Measurements from ENCODE around the gene RPUSD3. TPM values are rescaled to one million over a fixed set of nuclear protein-coding genes. Genes with fewer than 3 reads are reported as not detected.
A peak's percentile ranks its signal among the peaks of the same experiment; 100 is the strongest.

Gene RPUSD3
- total and polyA plus RNA-seq, 2 experiments from 2014 or later, result 32.6 to 38.3 TPM

- no peaks in the 10 kb centered on the region for H3K27me3 ChIP-seq (replicated peaks; ENCODE audit: insufficient read depth)
- H3K9ac ChIP-seq, result no peak overlapping the region
- H3K27ac ChIP-seq, result no peak overlapping the region
- no peak overlapping the region for H2AFZ ChIP-seq
- no peaks in the 10 kb centered on the region for H3K9me3 ChIP-seq (ENCODE audit: low read depth)
- no peaks in the 10 kb centered on the region for H3K4me1 ChIP-seq (ENCODE audit: insufficient read depth)
- 79 to 82% methylated on average over 5 of the region's 5 CpGs for WGBS, 2 experiments (ENCODE audit: low coverage in 1 of 2, low lambda C conversion rate in 2 of 2, missing lambda C conversion rate in 2 of 2)
- DNase-seq, result peak; percentile 26
- H3F3A ChIP-seq (ENCODE audit: insufficient read depth), result peaks cover 48% of the 10 kb centered on the region
- no peaks in the 10 kb centered on the region for H4K20me1 ChIP-seq (ENCODE audit: insufficient read depth)
- H3K9me2 ChIP-seq (ENCODE audit: insufficient read depth), result no peaks in the 10 kb centered on the region
- peaks cover 75% of the 10 kb centered on the region for H3K36me3 ChIP-seq (ENCODE audit: low read depth)
- no peak for TF ChIP-seq EZH2 (IDR thresholded peaks at IDR 0.05; ENCODE audit: insufficient read depth, poor library complexity, severe bottlenecking)
- TF ChIP-seq EZH2phosphoT487 (IDR thresholded peaks at IDR 0.05; ENCODE audit: insufficient read depth, low read depth), result no peak
- peaks cover 77% of the 10 kb centered on the region for H3K79me2 ChIP-seq (ENCODE audit: insufficient read depth)
- H3K4me2 ChIP-seq (ENCODE audit: unreplicated experiment), result no peak overlapping the region
- in situ Hi-C loops (cut with MboI), result no loop called here
- H3K4me3 ChIP-seq, result no peak overlapping the region
These were observed 43.3 kb downstream of the RPUSD3 start for GRCh38 chr3:9800529-9800928.

- Histone ChIP-seq H3K9me3 (ENCODE audit: low read depth) (no peaks in the 10 kb centered on the region), H3K4me1 (ENCODE audit: insufficient read depth) (peaks cover 7% of the 10 kb centered on the region), H3K27me3 (replicated peaks; ENCODE audit: insufficient read depth) (no peaks in the 10 kb centered on the region), H3K9me2 (ENCODE audit: insufficient read depth) (no peaks in the 10 kb centered on the region), H3K4me3 (no peak overlapping the region), H3K36me3 (ENCODE audit: low read depth) (peaks cover 46% of the 10 kb centered on the region), H3K79me2 (ENCODE audit: insufficient read depth) (peaks cover 90% of the 10 kb centered on the region), H3K27ac (no peak overlapping the region), H3F3A (ENCODE audit: insufficient read depth) (peaks cover 24% of the 10 kb centered on the region; the same call in 1 of the 2 replicates), H3K9ac (no peak overlapping the region), H4K20me1 (ENCODE audit: insufficient read depth) (no peaks in the 10 kb centered on the region), H2AFZ (no peak overlapping the region), H3K4me2 (ENCODE audit: unreplicated experiment) (no peak overlapping the region)
- TF ChIP-seq EZH2phosphoT487 (IDR thresholded peaks at IDR 0.05; ENCODE audit: insufficient read depth, low read depth) (no peak), EZH2 (IDR thresholded peaks at IDR 0.05; ENCODE audit: insufficient read depth, poor library complexity, severe bottlenecking) (no peak)
- 95 to 96% methylated on average over 12 of the region's 12 CpGs for WGBS, 2 experiments (ENCODE audit: low coverage in 1 of 2, low lambda C conversion rate in 2 of 2, missing lambda C conversion rate in 2 of 2)
- in situ Hi-C loops (cut with MboI), result no loop called here
- DNase-seq, result no peak
These were observed 46.4 kb downstream of the RPUSD3 start for GRCh38 chr3:9797196-9797945.

- Histone ChIP-seq H3K4me1 (ENCODE audit: insufficient read depth) (peaks cover 13% of the 10 kb centered on the region), H3K9ac (peak overlapping the region; percentile 9; the same call in 1 of the 2 replicates), H3K27ac (no peak overlapping the region), H3K36me3 (ENCODE audit: low read depth) (peaks cover 30% of the 10 kb centered on the region), H3K4me3 (no peak overlapping the region), H3K9me3 (ENCODE audit: low read depth) (no peaks in the 10 kb centered on the region), H3K79me2 (ENCODE audit: insufficient read depth) (peaks cover 93% of the 10 kb centered on the region), H4K20me1 (ENCODE audit: insufficient read depth) (no peaks in the 10 kb centered on the region), H3K9me2 (ENCODE audit: insufficient read depth) (no peaks in the 10 kb centered on the region), H2AFZ (no peak overlapping the region), H3F3A (ENCODE audit: insufficient read depth) (peaks cover 18% of the 10 kb centered on the region), H3K4me2 (ENCODE audit: unreplicated experiment) (no peak overlapping the region), H3K27me3 (replicated peaks; ENCODE audit: insufficient read depth) (no peaks in the 10 kb centered on the region)
- in situ Hi-C loops (cut with MboI), result no loop called here
- TF ChIP-seq EZH2phosphoT487 (IDR thresholded peaks at IDR 0.05; ENCODE audit: insufficient read depth, low read depth), result no peak
- no peak for TF ChIP-seq EZH2 (IDR thresholded peaks at IDR 0.05; ENCODE audit: insufficient read depth, poor library complexity, severe bottlenecking)
- DNase-seq, result no peak
- WGBS, 2 experiments (ENCODE audit: low coverage in 1 of 2, low lambda C conversion rate in 2 of 2, missing lambda C conversion rate in 2 of 2), result 94 to 100% methylated on average over 5 of the region's 5 CpGs
These were observed 48.6 kb downstream of the RPUSD3 start for GRCh38 chr3:9795207-9795606.

- no peaks in the 10 kb centered on the region for H3K27me3 ChIP-seq (replicated peaks; ENCODE audit: insufficient read depth)
- no peaks in the 10 kb centered on the region for H3K9me3 ChIP-seq (ENCODE audit: low read depth)
- H3K9me2 ChIP-seq (ENCODE audit: insufficient read depth), result no peaks in the 10 kb centered on the region
- peak overlapping the region; percentile 97 for H3K4me2 ChIP-seq (ENCODE audit: unreplicated experiment)
- peak overlapping the region; percentile 99; the same call in 1 of the 2 replicates for H3K4me3 ChIP-seq
- no peak overlapping the region for H2AFZ ChIP-seq
- DNase-seq, result no peak
- H3K79me2 ChIP-seq (ENCODE audit: insufficient read depth), result peaks cover 88% of the 10 kb centered on the region
- in situ Hi-C loops (cut with MboI), result no loop called here
- peaks cover 13% of the 10 kb centered on the region for H3K4me1 ChIP-seq (ENCODE audit: insufficient read depth)
- 97 to 98% methylated on average over 11 of the region's 11 CpGs for WGBS, 2 experiments (ENCODE audit: low coverage in 1 of 2, low lambda C conversion rate in 2 of 2, missing lambda C conversion rate in 2 of 2)
- H3K9ac ChIP-seq, result no peak overlapping the region
- no peak overlapping the region for H3K27ac ChIP-seq
- peaks cover 23% of the 10 kb centered on the region for H3K36me3 ChIP-seq (ENCODE audit: low read depth)
- peaks cover 10% of the 10 kb centered on the region for H3F3A ChIP-seq (ENCODE audit: insufficient read depth)
- TF ChIP-seq EZH2 (IDR thresholded peaks at IDR 0.05; ENCODE audit: insufficient read depth, poor library complexity, severe bottlenecking), result no peak
- no peak for TF ChIP-seq EZH2phosphoT487 (IDR thresholded peaks at IDR 0.05; ENCODE audit: insufficient read depth, low read depth)
- H4K20me1 ChIP-seq (ENCODE audit: insufficient read depth), result no peaks in the 10 kb centered on the region
These were observed 49.4 kb downstream of the RPUSD3 start for GRCh38 chr3:9794400-9794799.

Measured in GM23248 (cell line).